MM.1S (cell line): ENCODE results near the gene EEF1AKMT1.

Source experiments
- DNase-seq: peaks from one replicate; pipeline ENCODE4 v3.0.0-alpha.2; 2015
- H2AFZ ChIP-seq: fragments of 300-600 bp; sonication (generic); 2 replicates; pipeline ENCODE4 v1.6.0; 2016; ENCODE audit warnings: antibody characterized with exemption, low read length
- H3F3A ChIP-seq: fragments of 300-600 bp; sonication (generic); 2 replicates; pipeline ENCODE4 v1.6.1; 2016; ENCODE audit warnings: mild to moderate bottlenecking, antibody characterized with exemption, low read length, moderate library complexity, mixed read lengths; ENCODE audit not compliant: insufficient read depth
- H3K27ac ChIP-seq: fragments of 300-600 bp; sonication (generic); 2 replicates; pipeline ENCODE4 v1.5.1; 2016; ENCODE audit warnings: mild to moderate bottlenecking, low read length
- H3K27me3 ChIP-seq: fragments of 300-600 bp; sonication (generic); replicated peaks from 2 replicates; pipeline ENCODE4 v1.6.0; 2016; ENCODE audit warnings: low read length; ENCODE audit not compliant: insufficient read depth
- H3K36me3 ChIP-seq: fragments of 300-600 bp; sonication (generic); replicated peaks from 2 replicates; pipeline ENCODE4 v1.6.1; 2016; ENCODE audit warnings: mild to moderate bottlenecking, low read length, mixed read lengths; ENCODE audit not compliant: insufficient read depth
- H3K4me1 ChIP-seq: fragments of 300-600 bp; sonication (generic); 2 replicates; pipeline ENCODE4 v1.6.1; 2016; ENCODE audit warnings: low read length, mixed read lengths
- H3K4me2 ChIP-seq: fragments of 300-600 bp; sonication (generic); 2 replicates; pipeline ENCODE4 v1.6.0; 2016; ENCODE audit warnings: low read depth, low read length
- H3K4me3 ChIP-seq: fragments of 300-600 bp; sonication (generic); 2 replicates; pipeline ENCODE4 v1.5.1; 2016; ENCODE audit warnings: low read length, mixed read lengths
- H3K79me2 ChIP-seq: fragments of 300-600 bp; sonication (generic); 2 replicates; pipeline ENCODE4 v1.6.1; 2016; ENCODE audit warnings: mixed run types, low read length, mixed read lengths
- H3K9ac ChIP-seq: fragments of 300-600 bp; sonication (generic); 2 replicates; pipeline ENCODE4 v1.6.1; 2016; ENCODE audit warnings: low read length, mixed read lengths
- H3K9me2 ChIP-seq: fragments of 300-600 bp; sonication (generic); replicated peaks from 2 replicates; pipeline ENCODE4 v1.6.1; 2016; ENCODE audit warnings: mild to moderate bottlenecking, low read length, mixed read lengths; ENCODE audit not compliant: insufficient read depth
- H3K9me3 ChIP-seq: fragments of 300-600 bp; sonication (generic); replicated peaks from 2 replicates; pipeline ENCODE4 v1.6.1; 2016; ENCODE audit warnings: mild to moderate bottlenecking, low read length, mixed read lengths; ENCODE audit not compliant: insufficient read depth
- H4K20me1 ChIP-seq: fragments of 300-600 bp; sonication (generic); 2 replicates; pipeline ENCODE4 v1.6.1; 2016; ENCODE audit warnings: mild to moderate bottlenecking, low read length, moderate library complexity, mixed read lengths; ENCODE audit not compliant: insufficient read depth
- CTCF ChIP-seq: fragments of 300-600 bp; sonication (generic); IDR thresholded peaks from 2 replicates; pipeline ENCODE4 v1.5.1; 2016; ENCODE audit warnings: antibody characterized with exemption, low read length, mixed read lengths
- EZH2 ChIP-seq: fragments of 300-600 bp; sonication (generic); optimal IDR thresholded peaks from 2 replicates; pipeline ENCODE3; 2017; ENCODE audit warnings: low read depth, mild to moderate bottlenecking, antibody characterized with exemption, low read length, mixed read lengths
- EZH2phosphoT487 ChIP-seq: fragments of 300-600 bp; sonication (generic); IDR thresholded peaks from 2 replicates; pipeline ENCODE4 v1.6.1; 2018; ENCODE audit warnings: antibody characterized with exemption, low read length

The EEF1AKMT1 gene

GRCh38 chr13:20703780-20704458, 69.8 kb downstream of the EEF1AKMT1 start:
- Histone ChIP-seq H3K4me3 (no peak overlapping the region), H3K9me2 (no peaks in the 10 kb centered on the region), H3F3A (0 out of 2 replicates have a peak, but pooled peaks cover 2% of the 10 kb centered on the region), H3K27me3 (no peaks in the 10 kb centered on the region), H3K9ac (no peak overlapping the region), H3K79me2 (no peaks in the 10 kb centered on the region), H3K4me1 (no peaks in the 10 kb centered on the region), H3K27ac (no peak overlapping the region), H3K4me2 (no peak overlapping the region), H3K9me3 (no peaks in the 10 kb centered on the region), H4K20me1 (no peaks in the 10 kb centered on the region), H2AFZ (no peak overlapping the region), H3K36me3 (no peaks in the 10 kb centered on the region)
- DNase-seq = peak; percentile 87
- TF ChIP-seq EZH2phosphoT487 (no peak), CTCF (peak; percentile 24; the same call in 1 of the 2 replicates)

- H3K4me2 ChIP-seq = peak within 1 kb of the TSS; percentile 84
- H2AFZ ChIP-seq = peak within 1 kb of the TSS; percentile 61
- no peak for TF ChIP-seq EZH2phosphoT487
- no peak for TF ChIP-seq EZH2
- no peak for TF ChIP-seq CTCF
These were observed 70.6 kb downstream of the EEF1AKMT1 start, which contains the start of gene IL17D for GRCh38 chr13:20702915-20703779. Gene IL17D (plus strand): TSS chr13:20703699. CDS start chr13:20704002, 303 bp downstream.

GRCh38 chr13:20702530-20702914, 71.2 kb downstream of the EEF1AKMT1 start:
- no peaks in the 10 kb centered on the region for H3K4me1 ChIP-seq
- peak overlapping the region; percentile 73 for H3K4me3 ChIP-seq

More at GRCh38 chr13:20702915-20703779, 70.6 kb downstream of the EEF1AKMT1 start, which contains the start of gene IL17D:
- H3K27ac ChIP-seq = peak within 1 kb of the TSS; percentile 56; the same call in 1 of the 2 replicates
- 0 out of 2 replicates have a peak, but pooled peaks cover 2% of the 10 kb centered on the region for H3F3A ChIP-seq
- no peaks in the 10 kb centered on the region for H3K36me3 ChIP-seq
- H4K20me1 ChIP-seq = no peaks in the 10 kb centered on the region
- peak within 1 kb of the TSS; percentile 73 for H3K4me3 ChIP-seq
- no peaks in the 10 kb centered on the region for H3K27me3 ChIP-seq
- no peaks in the 10 kb centered on the region for H3K9me2 ChIP-seq
- H3K9ac ChIP-seq = peak within 1 kb of the TSS; percentile 74
- no peaks in the 10 kb centered on the region for H3K9me3 ChIP-seq
- H3K79me2 ChIP-seq = no peaks in the 10 kb centered on the region
- peak; percentile 32 for DNase-seq
- no peaks in the 10 kb centered on the region for H3K4me1 ChIP-seq

More at GRCh38 chr13:20702530-20702914, 71.2 kb downstream of the EEF1AKMT1 start:
- Histone ChIP-seq H3K9ac (peak overlapping the region; percentile 74), H3K79me2 (no peaks in the 10 kb centered on the region), H3K36me3 (no peaks in the 10 kb centered on the region), H3F3A (0 out of 2 replicates have a peak, but pooled peaks cover 2% of the 10 kb centered on the region), H2AFZ (peak overlapping the region; percentile 61), H3K4me2 (peak overlapping the region; percentile 84), H3K9me3 (no peaks in the 10 kb centered on the region), H4K20me1 (no peaks in the 10 kb centered on the region), H3K27ac (peak overlapping the region; percentile 56; the same call in 1 of the 2 replicates), H3K27me3 (no peaks in the 10 kb centered on the region), H3K9me2 (no peaks in the 10 kb centered on the region)
- peak; percentile 19 for DNase-seq
- TF ChIP-seq EZH2phosphoT487 = no peak
- TF ChIP-seq CTCF = no peak
- TF ChIP-seq EZH2 = no peak
